Heart left ventricle (tissue), 16 donors: ENCODE measurements around the gene IRF2BPL. TPM values are rescaled to one million over a fixed set of nuclear protein-coding genes. Genes with fewer than 3 reads are reported as not detected.

Experiments
- ATAC-seq, 4 donors: fragments of 200-7000 bp; cut with Tn5 transposase; one replicate each; pipeline ENCODE4 v1.9.1; 2020 to 2022; ENCODE audit warnings: moderate library complexity in 4 of 4, mild to moderate bottlenecking in 3 of 4, moderate number of reproducible peaks in 1 of 4
- DNase-seq, 5 donors: peaks; one replicate each; pipeline ENCODE4 v3.0.0-alpha.2; 2020
- H3K27ac ChIP-seq, 12 donors: fragments of 200-600 bp; sonication (generic) in 4 of 12; one replicate each; pipeline versions ENCODE4 v1.5.0 to v1.8.0; 2016 to 2022; ENCODE audit warnings: mild to moderate bottlenecking in 2 of 12
- H3K27me3 ChIP-seq, 9 donors: fragments of 200-600 bp; sonication (generic) in 2 of 9; one replicate each; pipeline versions ENCODE4 v1.5.1 to v1.8.0; 2016 to 2022; ENCODE audit warnings: mild to moderate bottlenecking in 3 of 9
- H3K36me3 ChIP-seq, 9 donors: fragments of 200-600 bp; sonication (generic) in 2 of 9; one replicate each; pipeline versions ENCODE4 v1.5.0 to v1.8.0; 2018 to 2022; ENCODE audit warnings: mild to moderate bottlenecking in 2 of 9
- H3K4me1 ChIP-seq, 12 donors: fragments of 200-600 bp; sonication (generic) in 4 of 12; one replicate each; pipeline versions ENCODE4 v1.5.0 to v1.8.0; 2016 to 2022; ENCODE audit warnings: mild to moderate bottlenecking in 3 of 12
- H3K4me3 ChIP-seq, 12 donors: fragments of 200-600 bp; sonication (generic) in 4 of 12; one replicate each; pipeline versions ENCODE4 v1.5.0 to v1.8.0; 2017 to 2022; ENCODE audit warnings: mild to moderate bottlenecking in 9 of 12, moderate library complexity in 4 of 12
- H3K9me3 ChIP-seq, 12 donors: fragments of 200-600 bp; sonication (generic) in 4 of 12; one replicate each; pipeline versions ENCODE4 v1.5.0 to v1.8.0; 2016 to 2022; ENCODE audit warnings: mild to moderate bottlenecking in 1 of 12
- CTCF ChIP-seq, 12 donors: fragments of 200-600 bp; sonication (generic) in 4 of 12; IDR thresholded peaks; one replicate each; pipeline versions ENCODE4 v1.5.0 to v1.8.0; 2018 to 2022; ENCODE audit warnings: antibody characterized with exemption in 12 of 12, mild to moderate bottlenecking in 5 of 12
- POLR2A ChIP-seq, 2 donors: fragments of 450-650 bp; IDR thresholded peaks; one replicate each; pipeline ENCODE4 v1.6.1; 2017; ENCODE audit warnings: antibody characterized with exemption in 2 of 2, mild to moderate bottlenecking in 2 of 2, moderate library complexity in 2 of 2
- WGBS, 4 donors: extraction: QIAGEN DNeasy Blood & Tissue Kit in 2 of 4; methylation state at CpG; one replicate each; pipeline versions ENCODE4 v1.1.5 to v1.1.7; 2013 to 2018; 5-methylcytosine and 5-hydroxymethylcytosine counted together
- intact Hi-C, 10 donors: fragments of 100-400 bp; cut with DNase I; formaldehyde crosslinking; loops; one replicate each; pipeline versions ENCODE4 v1.11.1 to v1.14.2; 2022
- polyA plus RNA-seq, 2 donors: library from polyadenylated mRNA; stranded (reverse); fragments of 200-250 nt; gene quantifications; one replicate each; pipeline ENCODE4 v1.2.3, GENCODE V29; 2013
- total RNA-seq, 9 donors: library from RNA; depleted of rRNA in 2 of 9; stranded (reverse); fragments of >200 nt in 2 of 9; fragmentation: NEBNext Ultra II Directional in 3 of 9; extraction: Animal tissue kit (Norgen Biotek cat#: 25700) in 3 of 9; gene quantifications; one replicate each; pipeline versions ENCODE4 v1.1.0 to v1.2.4, GENCODE V29; 2016 to 2023
- donor health status: ischemic (EF 13 %, LVEDD 7.1; RV severe dilation, severe dysfunction).
- donor health status: healthy with polysubstance abuse.
- donor health status: DM: no; HTN: yes; CAD: no.
- donor health status: DM: no; HTN: no; CAD: no.
- donor health status: ischemic (EF 25% LVEDD 6.9; RV normal size, moderate dysfunction).
- donor health status: ischemic (EF 25% LVEDD 5.7; RV mildly dilated, moderate dysfunction).
- donor health status: healthy.
- donor health status: DM: yes; HTN: yes; CAD: no.
- donor health status: ischemic (EF 35%, LVEDD 5.7; RV mildly dilated, moderate dysfunction).
- donor health status: nonischemic (EF 11% LVEDD 7.7; RV severe dilation, severe dysfunction).
- donor health status: DM: yes; HTN: yes; CAD: no.
- donor health status: PGD.
- donor health status: ischemic (EF 29% LVEDD 5.4; RV normal size, mild dysfunction).
- donor health status: nonischemic (EF 23%, LVEDD 6.1; RV moderate dilation, normal function).

Gene IRF2BPL
- total and polyA plus RNA-seq, 11 donors = 7.5 to 59.2 (median 36.2) TPM

GRCh38 chr14:77003960-77004710 lies 24.4 kb downstream of the IRF2BPL start:
- H3K4me1 ChIP-seq = peaks cover 0 to 36% (median 23%) of the 10 kb centered on the region in 12 donors
- ATAC-seq (no peak), DNase-seq (peak in 1 of 5 donors; percentile 6)
- H3K4me3 ChIP-seq = no peak overlapping the region
- no peaks in the 10 kb centered on the region for H3K27me3 ChIP-seq
- no peaks in the 10 kb centered on the region for H3K9me3 ChIP-seq
- no peaks in the 10 kb centered on the region for H3K36me3 ChIP-seq
- no peak for TF ChIP-seq CTCF (IDR thresholded peaks at IDR 0.05)
- TF ChIP-seq POLR2A (IDR thresholded peaks at IDR 0.05) = no peak
- intact Hi-C loops = no loop called here
- 76 to 84% (median 81%) methylated on average over 4 to 5 of the region's 5 CpGs for WGBS, 4 donors
- no peak overlapping the region for H3K27ac ChIP-seq

- no peaks in the 10 kb centered on the region for H3K36me3 ChIP-seq
- no peak for ATAC-seq
- peaks cover 0 to 26% (median 15%) of the 10 kb centered on the region in 12 donors for H3K4me1 ChIP-seq
- no peak overlapping the region for H3K4me3 ChIP-seq
- no peaks in the 10 kb centered on the region for H3K9me3 ChIP-seq
- 75 to 96% (median 90%) methylated on average over 6 of the region's 6 CpGs for WGBS, 4 donors
- intact Hi-C loops = no loop called here
- H3K27me3 ChIP-seq = no peaks in the 10 kb centered on the region
- DNase-seq = no peak
- H3K27ac ChIP-seq = no peak overlapping the region
- TF ChIP-seq CTCF (IDR thresholded peaks at IDR 0.05) = no peak
- no peak for TF ChIP-seq POLR2A (IDR thresholded peaks at IDR 0.05)
Measured at GRCh38 chr14:77002889-77003288, 25.6 kb downstream of the IRF2BPL start.

- 95 to 96% (median 96%) methylated on average over 4 of the region's 4 CpGs for WGBS, 4 donors
- DNase-seq (no peak), ATAC-seq (no peak)
- no peak overlapping the region for H3K4me3 ChIP-seq
- H3K27ac ChIP-seq = no peak overlapping the region
- H3K27me3 ChIP-seq = no peaks in the 10 kb centered on the region
- no peaks in the 10 kb centered on the region for H3K36me3 ChIP-seq
- H3K9me3 ChIP-seq = no peaks in the 10 kb centered on the region
- intact Hi-C loops = no loop called here
- TF ChIP-seq POLR2A (IDR thresholded peaks at IDR 0.05) (no peak), CTCF (IDR thresholded peaks at IDR 0.05) (no peak)
- H3K4me1 ChIP-seq = peaks cover 0 to 22% (median 11%) of the 10 kb centered on the region in 12 donors
Measured at GRCh38 chr14:77002335-77002734, 26.2 kb downstream of the IRF2BPL start.

GRCh38 chr14:77000340-77001270 lies 27.9 kb downstream of the IRF2BPL start:
- intact Hi-C loops = no loop called here
- Histone ChIP-seq H3K36me3 (no peaks in the 10 kb centered on the region), H3K27ac (peak overlapping the region in 4 of 12 donors; percentile 18 to 58 (median 42)), H3K4me1 (peaks cover 0 to 22% (median 10%) of the 10 kb centered on the region in 12 donors), H3K27me3 (no peaks in the 10 kb centered on the region), H3K4me3 (peak overlapping the region in 10 of 12 donors; percentile 1 to 48 (median 24)), H3K9me3 (no peaks in the 10 kb centered on the region)
- ATAC-seq = peak; percentile 48 to 72 (median 68)
- WGBS, 4 donors = 40 to 42% (median 40%) methylated on average over 30 to 33 of the region's 33 CpGs
- peak in 3 of 5 donors; percentile 34 to 50 (median 45) for DNase-seq
- TF ChIP-seq CTCF (IDR thresholded peaks at IDR 0.05) (no peak), POLR2A (IDR thresholded peaks at IDR 0.05) (no peak)
